Naive B cell (primary cell): ENCODE measurements around the gene CCL18. TPM values are rescaled to one million over a fixed set of nuclear protein-coding genes. Genes with fewer than 3 reads are reported as not detected.
"Not testable (repeated sequence)": the region's sequence is repeated elsewhere in the genome, so short reads cannot be mapped to it uniquely, and the experiment has no call there.

ENCODE experiments used
- ATAC-seq, 2 donors: fragments of 150-1000 bp; cut with Tn5 transposase; 2 replicates each; pipeline ENCODE4 v1.10.0; 2021; ENCODE audit warnings: low read depth in 2 of 2, mild to moderate bottlenecking in 2 of 2, moderate library complexity in 2 of 2
- DNase-seq: peaks from one replicate; pipeline ENCODE4 v3.0.0; 2022
- H3K27ac Mint-ChIP-seq, 6 donors: one replicate each; pipeline ENCODE4 v1.8.0; 2020 to 2022; ENCODE audit warnings: mild to moderate bottlenecking in 6 of 6, mixed read lengths in 6 of 6, moderate library complexity in 5 of 6, inconsistent platforms in 2 of 6
- H3K27me3 Mint-ChIP-seq, 3 donors: one replicate each; pipeline ENCODE4 v1.8.0; 2021 to 2022; ENCODE audit warnings: mixed read lengths in 3 of 3, mild to moderate bottlenecking in 1 of 3
- H3K36me3 Mint-ChIP-seq, 2 donors: one replicate each; pipeline ENCODE4 v1.8.0; 2020 to 2022; ENCODE audit warnings: mixed read lengths in 2 of 2, inconsistent platforms in 1 of 2, mild to moderate bottlenecking in 1 of 2
- H3K4me1 Mint-ChIP-seq, 3 donors: one replicate each; pipeline ENCODE4 v1.8.0; 2020 to 2022; ENCODE audit warnings: mixed read lengths in 3 of 3, inconsistent platforms in 1 of 3, mild to moderate bottlenecking in 1 of 3, moderate library complexity in 1 of 3
- H3K4me3 Mint-ChIP-seq, 8 donors: one replicate each; pipeline ENCODE4 v1.8.0; 2020 to 2022; ENCODE audit warnings: mild to moderate bottlenecking in 8 of 8, mixed read lengths in 8 of 8, moderate library complexity in 8 of 8, inconsistent platforms in 2 of 8
- H3K9me3 Mint-ChIP-seq, 7 donors: one replicate each; pipeline ENCODE4 v1.8.0; 2020 to 2022; ENCODE audit warnings: mixed read lengths in 7 of 7, mild to moderate bottlenecking in 5 of 7, inconsistent platforms in 2 of 7, moderate library complexity in 1 of 7
- polyA plus RNA-seq, 6 donors: library from polyadenylated mRNA; unstranded; fragments of 300-500 nt; fragmentation: Illumina TruSeq; gene quantifications; one replicate each; pipeline ENCODE4 v1.2.3, GENCODE V29; 2021; ENCODE audit warnings: low read depth in 6 of 6

CCL18 gene
- polyA plus RNA-seq, 6 donors from 2014 or later = not detected

DNA sequence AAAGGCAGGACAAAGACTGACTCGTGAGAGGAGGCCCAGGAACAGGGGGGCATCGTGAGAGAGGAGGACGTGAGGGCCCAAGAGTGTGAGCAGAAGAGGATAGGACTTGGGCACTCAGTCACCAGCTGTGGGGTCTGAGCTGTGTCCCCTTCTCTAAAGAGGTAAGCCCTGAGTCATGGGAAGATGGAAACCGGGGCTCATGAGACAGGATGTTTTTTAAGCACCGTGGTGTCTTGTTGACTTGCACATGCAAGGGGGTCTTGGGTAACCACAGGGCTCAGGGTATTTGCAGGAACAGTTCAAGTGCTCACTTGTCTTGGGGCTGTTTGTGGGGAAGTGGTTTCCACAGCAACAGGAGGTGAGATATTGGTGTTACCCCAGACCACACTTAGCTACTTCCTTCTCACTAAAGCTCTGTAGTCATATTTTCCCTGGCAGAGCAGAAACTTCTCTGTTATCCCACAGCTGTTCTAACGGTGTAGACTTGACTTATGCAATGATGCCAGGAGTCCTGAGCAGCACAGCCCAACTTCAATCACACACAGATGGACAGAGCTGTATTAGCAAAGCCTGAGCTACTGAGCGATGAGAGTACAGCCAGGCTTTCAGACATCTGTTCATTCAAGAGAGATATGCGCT is 18.5 kb downstream of the CCL18 start:
- H3K4me3 Mint-ChIP-seq = peak overlapping the region; percentile 69 to 88 (median 86)
- H3K27me3 Mint-ChIP-seq, H3K36me3 Mint-ChIP-seq, H3K9me3 Mint-ChIP-seq: not testable (repeated sequence)
- peaks cover 24 to 40% (median 32%) of the 10 kb centered on the region in 3 donors for H3K4me1 Mint-ChIP-seq
- ATAC-seq = peak; percentile 92 to 95
- peak; percentile 64 for DNase-seq
- peak overlapping the region; percentile 92 to 98 (median 96) for H3K27ac Mint-ChIP-seq

DNA sequence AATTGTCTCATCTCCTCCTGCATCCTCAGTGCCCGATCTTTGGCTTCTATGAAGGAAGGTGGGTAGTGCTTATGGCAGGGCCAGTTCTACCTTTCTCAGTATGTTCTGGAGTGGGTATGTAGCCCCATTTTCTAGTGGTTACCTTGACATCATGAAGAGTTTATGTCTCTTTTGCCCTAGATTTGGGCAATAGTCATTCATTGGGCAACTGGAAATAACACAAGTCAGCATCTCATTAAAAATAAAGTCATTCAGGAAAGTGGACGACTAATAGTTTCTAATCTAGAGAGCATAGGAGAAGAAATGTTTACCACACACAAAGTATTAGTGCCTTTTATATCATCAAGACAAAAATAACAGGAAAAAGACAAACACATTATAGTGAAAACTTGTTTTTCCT is 19.6 kb downstream of the CCL18 start:
- H3K4me1 Mint-ChIP-seq = peaks cover 23 to 45% (median 41%) of the 10 kb centered on the region in 3 donors
- peak overlapping the region in 1 of 8 donors; percentile 57 for H3K4me3 Mint-ChIP-seq
- not testable (repeated sequence) for H3K9me3 Mint-ChIP-seq, DNase-seq, H3K36me3 Mint-ChIP-seq, H3K27me3 Mint-ChIP-seq, ATAC-seq
- H3K27ac Mint-ChIP-seq = peak overlapping the region in 1 of 6 donors; percentile 80

DNA sequence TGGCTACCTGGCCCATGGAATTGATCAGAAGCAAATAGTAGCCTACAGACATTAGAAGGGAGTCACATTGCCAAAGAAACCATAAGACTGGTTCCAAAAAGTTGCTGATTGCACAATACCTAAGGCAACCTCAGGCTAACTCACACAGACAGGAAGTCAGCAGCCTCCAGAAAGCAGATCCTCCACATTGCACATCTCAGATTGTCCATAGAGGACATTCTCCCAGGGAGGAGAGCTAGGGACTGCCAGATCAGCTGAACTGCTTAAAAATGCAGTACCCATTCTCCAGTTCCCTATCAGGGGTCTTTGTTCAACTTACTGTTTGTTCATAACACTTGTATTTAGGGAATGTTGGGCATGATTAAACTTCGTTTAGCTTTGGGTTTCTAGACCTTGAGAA is 21.7 kb downstream of the CCL18 start:
- peak overlapping the region in 2 of 6 donors; percentile 10 to 54 for H3K27ac Mint-ChIP-seq
- peaks cover 0 to 11% of the 10 kb centered on the region in 2 donors for H3K36me3 Mint-ChIP-seq
- no peak for ATAC-seq
- H3K9me3 Mint-ChIP-seq = no peaks in the 10 kb centered on the region
- peaks cover 42 to 66% (median 62%) of the 10 kb centered on the region in 3 donors for H3K4me1 Mint-ChIP-seq
- H3K27me3 Mint-ChIP-seq = no peaks in the 10 kb centered on the region
- no peak for DNase-seq
- peak overlapping the region in 1 of 8 donors; percentile 5 for H3K4me3 Mint-ChIP-seq

DNA sequence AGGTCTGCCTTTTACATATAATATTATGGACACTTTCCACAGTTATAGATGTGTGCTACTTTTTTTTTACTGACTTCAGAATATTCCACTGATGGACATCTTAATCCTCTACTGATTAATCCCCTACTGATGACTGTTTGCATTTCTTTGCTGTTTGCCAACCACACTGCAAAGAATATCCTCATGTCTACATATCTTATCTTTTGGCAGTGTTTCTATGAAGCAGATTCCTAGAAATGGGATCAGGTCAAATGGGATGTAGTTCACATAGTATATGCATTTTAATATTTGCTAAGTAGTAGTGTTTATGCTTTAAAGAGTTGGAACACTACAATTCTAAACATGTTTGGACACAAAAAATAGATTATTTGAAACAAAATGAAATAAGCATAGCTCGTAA is 22.7 kb downstream of the CCL18 start:
- ATAC-seq (no peak), DNase-seq (no peak)
- H3K4me3 Mint-ChIP-seq = no peak overlapping the region
- no peak overlapping the region for H3K27ac Mint-ChIP-seq
- peaks cover 0 to 11% of the 10 kb centered on the region in 2 donors for H3K36me3 Mint-ChIP-seq
- peaks cover 44 to 70% (median 60%) of the 10 kb centered on the region in 3 donors for H3K4me1 Mint-ChIP-seq
- H3K27me3 Mint-ChIP-seq = no peaks in the 10 kb centered on the region
- H3K9me3 Mint-ChIP-seq = no peaks in the 10 kb centered on the region

DNA sequence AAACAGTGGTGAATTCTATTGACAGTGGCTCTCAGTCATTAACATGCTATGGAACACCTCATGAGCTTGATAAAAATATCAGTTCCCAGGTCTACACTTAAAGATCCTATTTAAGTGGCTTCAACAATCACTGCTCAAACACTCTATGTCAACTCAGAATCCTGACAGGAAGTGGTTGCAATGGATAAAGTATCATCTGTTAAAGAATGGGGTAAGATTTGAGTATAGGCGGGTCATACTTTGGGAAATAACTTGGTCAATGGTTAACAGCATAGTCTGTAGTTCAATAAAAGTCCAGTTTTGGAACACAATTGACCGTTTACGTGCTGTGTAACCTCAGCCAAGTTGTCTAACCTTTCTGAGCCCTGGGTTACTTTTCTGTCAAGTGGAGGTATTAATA is 23.4 kb downstream of the CCL18 start:
- Mint-ChIP-seq H3K36me3 (peaks cover 0 to 11% of the 10 kb centered on the region in 2 donors), H3K27ac (peak overlapping the region in 1 of 6 donors; percentile 54), H3K4me3 (peak overlapping the region in 1 of 8 donors; percentile 46), H3K4me1 (peaks cover 43 to 70% (median 60%) of the 10 kb centered on the region in 3 donors)
- ATAC-seq, DNase-seq, H3K27me3 Mint-ChIP-seq, H3K9me3 Mint-ChIP-seq: not testable (repeated sequence)

DNA sequence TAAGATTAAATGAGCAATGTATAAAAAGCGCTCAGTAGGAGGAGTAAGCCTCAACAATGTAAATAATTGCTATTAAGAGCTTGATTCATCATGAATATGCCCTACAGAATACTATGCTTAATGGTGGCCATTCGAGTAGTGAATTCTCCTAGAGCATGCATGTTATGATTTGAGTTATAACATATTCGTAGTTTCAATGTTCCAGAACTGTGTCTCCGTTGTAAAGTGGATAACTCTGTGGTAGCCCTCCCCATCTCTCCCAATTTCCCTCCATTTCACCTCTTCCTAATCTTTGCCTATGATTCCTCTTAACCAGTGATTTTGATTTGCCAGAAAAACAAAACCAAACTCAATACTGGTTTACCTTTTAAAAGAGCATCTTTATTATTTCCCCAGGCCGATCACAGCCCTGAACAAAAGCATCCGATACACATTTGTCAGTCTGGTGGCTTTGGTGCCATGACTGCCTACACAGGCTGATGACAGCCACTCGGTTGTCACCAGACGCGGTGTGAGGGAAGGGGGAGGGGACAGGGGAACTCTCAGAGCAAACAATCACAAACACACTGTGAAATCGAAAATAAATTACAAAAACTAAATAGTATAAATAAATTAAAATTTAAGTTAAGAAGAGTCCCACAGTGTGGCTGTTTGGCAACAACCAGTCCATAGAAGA is 24.0 kb downstream of the CCL18 start:
- Mint-ChIP-seq H3K36me3 (peaks cover 0 to 11% of the 10 kb centered on the region in 2 donors), H3K27ac (peak overlapping the region in 4 of 6 donors; percentile 2 to 66 (median 22)), H3K4me3 (peak overlapping the region in 7 of 8 donors; percentile 22 to 92 (median 87)), H3K4me1 (peaks cover 43 to 69% (median 59%) of the 10 kb centered on the region in 3 donors)
- ATAC-seq, H3K9me3 Mint-ChIP-seq, DNase-seq, H3K27me3 Mint-ChIP-seq: not testable (repeated sequence)

DNA sequence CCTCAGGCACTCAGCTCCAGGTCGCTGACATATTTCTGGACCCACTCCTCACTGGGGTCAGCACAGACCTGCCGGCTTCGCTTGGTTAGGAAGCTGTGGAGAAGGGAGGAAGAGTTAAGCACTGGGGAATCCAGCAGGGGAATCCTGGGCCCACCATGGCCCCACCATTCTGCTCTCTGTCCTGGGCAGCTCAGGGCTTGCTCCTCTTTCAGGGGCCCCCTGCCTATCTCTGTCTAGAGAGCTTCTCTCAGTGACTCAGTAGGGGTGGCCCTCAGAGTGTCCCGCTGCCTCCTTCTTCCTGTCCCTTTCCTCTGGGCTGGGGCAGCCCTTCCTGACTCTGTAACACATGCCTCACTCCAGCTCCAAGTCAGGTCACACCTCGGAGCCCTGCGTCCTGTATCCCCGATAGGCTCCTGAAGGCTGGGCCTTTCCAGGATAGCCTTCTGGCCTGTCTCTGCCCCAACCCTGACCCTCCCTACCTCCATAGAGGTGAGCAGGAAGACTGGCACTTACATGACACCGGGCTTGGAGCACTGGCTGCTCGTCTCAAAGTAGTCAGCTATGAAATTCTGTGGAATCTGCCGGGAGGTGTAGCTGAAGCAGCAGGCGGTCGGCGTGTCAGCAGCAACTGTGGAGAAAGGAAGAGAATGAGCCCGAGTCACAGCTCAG is 24.7 kb downstream of the CCL18 start:
- Mint-ChIP-seq H3K4me3 (peak overlapping the region; percentile 80 to 92 (median 87)), H3K9me3 (no peaks in the 10 kb centered on the region), H3K36me3 (peaks cover 0 to 11% of the 10 kb centered on the region in 2 donors), H3K27ac (peak overlapping the region; percentile 34 to 97 (median 96)), H3K27me3 (no peaks in the 10 kb centered on the region), H3K4me1 (peaks cover 50 to 68% (median 59%) of the 10 kb centered on the region in 3 donors)
- no peak for DNase-seq
- ATAC-seq = no peak

DNA sequence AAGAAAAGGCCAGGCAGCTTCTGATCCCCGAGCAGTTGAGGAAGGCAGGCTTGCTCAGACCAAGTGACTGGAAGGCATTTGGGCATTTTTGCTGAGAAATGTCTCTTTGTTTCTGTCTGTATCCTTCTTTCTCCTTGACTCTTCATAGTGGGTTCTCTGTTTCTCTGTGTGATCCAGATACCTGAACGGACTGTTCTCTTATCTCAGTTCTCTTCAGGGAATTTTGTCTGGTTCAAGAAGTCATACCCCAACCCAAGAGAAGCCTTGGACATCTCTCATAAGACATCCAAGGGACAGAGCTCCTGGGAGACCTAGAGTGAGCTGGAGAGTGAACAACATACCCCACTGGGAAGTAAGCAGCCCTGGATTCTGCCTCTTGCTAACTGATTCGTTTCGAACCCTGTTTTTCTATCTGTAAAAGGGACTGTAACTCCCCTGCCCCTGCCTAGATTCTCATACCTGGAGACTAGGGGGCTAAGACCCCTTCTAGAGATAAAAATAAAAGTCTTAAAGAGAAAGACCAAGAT is 25.3 kb downstream of the CCL18 start:
- H3K4me3 Mint-ChIP-seq = peak overlapping the region; percentile 80 to 92 (median 87)

DNA sequence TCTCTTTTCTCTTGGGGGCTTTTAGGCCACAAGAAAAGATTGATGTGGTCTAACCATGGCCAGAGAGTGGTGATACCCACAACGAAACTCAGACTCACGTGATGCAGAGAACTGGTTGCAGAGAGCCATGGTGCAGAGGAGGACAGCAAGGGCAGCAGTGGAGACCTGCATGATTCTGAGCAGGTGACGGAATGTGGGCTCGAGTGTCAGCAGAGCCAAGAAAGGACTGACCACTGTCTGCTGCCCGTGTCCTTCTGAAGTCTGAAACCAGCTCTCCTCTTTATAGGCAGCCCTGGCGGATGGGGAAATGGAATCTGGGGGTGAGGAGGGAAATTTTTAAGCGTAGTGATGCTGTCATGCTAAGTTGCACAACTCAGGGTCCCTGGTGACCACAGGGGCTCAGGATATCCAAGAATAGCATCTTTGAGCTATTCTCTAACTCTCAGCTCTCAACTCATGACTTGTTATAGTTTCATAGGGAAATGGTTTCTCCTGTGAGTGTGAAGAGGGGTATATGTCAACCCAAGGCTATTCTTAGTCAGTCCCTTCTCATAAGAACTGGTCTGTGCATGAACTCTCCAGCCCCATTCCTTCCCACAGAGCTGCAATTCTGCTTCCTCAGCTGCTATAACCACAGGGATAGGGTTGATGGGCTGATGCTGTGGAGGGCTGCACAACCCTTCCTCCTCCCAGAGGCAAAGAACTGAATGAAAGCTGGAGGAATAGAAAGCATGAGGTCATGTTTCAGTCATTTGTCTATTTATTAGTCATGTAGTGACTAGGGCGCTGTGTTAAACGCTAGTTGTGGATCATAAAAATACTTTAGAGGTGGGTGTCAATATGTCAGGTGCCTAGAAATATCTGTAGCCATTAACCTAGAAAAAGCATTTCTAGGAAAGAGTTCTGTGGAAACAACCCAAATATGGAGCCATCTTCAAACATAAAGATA is 26.1 kb downstream of the CCL18 start, which contains the start of gene CCL3:
Gene CCL3, minus strand, starts transcription at position 256 of the 949 bp plus-strand sequence. Its CDS starts 85 bp downstream, at position 171.
- peak; percentile 90 for ATAC-seq
- Mint-ChIP-seq H3K36me3 (peaks cover 0 to 11% of the 10 kb centered on the region in 2 donors), H3K27ac (peak within 1 kb of the TSS; percentile 81 to 98 (median 97)), H3K4me3 (peak within 1 kb of the TSS; percentile 80 to 92 (median 87)), H3K4me1 (peaks cover 62 to 79% (median 72%) of the 10 kb centered on the region in 3 donors), H3K9me3 (no peaks in the 10 kb centered on the region), H3K27me3 (no peaks in the 10 kb centered on the region)
- peak; percentile 77 for DNase-seq

More for the DNA sequence above, 25.3 kb downstream of the CCL18 start:
- Mint-ChIP-seq H3K27me3 (no peaks in the 10 kb centered on the region), H3K9me3 (no peaks in the 10 kb centered on the region), H3K27ac (peak overlapping the region; percentile 81 to 98 (median 97)), H3K36me3 (peaks cover 0 to 11% of the 10 kb centered on the region in 2 donors), H3K4me1 (peaks cover 55 to 72% (median 64%) of the 10 kb centered on the region in 3 donors)
- ATAC-seq (no peak), DNase-seq (no peak)

DNA sequence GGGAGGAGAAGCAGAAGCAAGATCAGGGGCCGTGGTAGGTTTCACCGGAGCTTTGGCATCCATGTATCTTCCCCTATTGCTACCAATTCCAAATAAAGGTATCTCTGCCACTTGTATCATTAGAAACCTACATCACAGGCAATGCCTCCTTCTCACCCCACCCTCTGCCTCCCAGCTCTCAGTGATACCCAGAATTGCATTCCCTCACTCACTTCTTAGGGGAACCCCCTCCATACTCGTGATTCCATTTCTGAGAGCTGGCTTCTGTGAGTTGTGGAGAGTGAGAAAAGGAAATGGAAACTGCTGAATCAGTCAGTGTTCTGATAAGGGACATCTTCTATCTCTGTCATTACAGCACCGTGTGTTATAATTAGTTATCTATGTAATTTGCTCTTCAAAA is 28.2 kb downstream of the CCL18 start:
- DNase-seq (peak; percentile 26), ATAC-seq (peak in 1 of 2 donors; percentile 33)
- H3K36me3 Mint-ChIP-seq = peaks cover 0 to 11% of the 10 kb centered on the region in 2 donors
- H3K4me1 Mint-ChIP-seq = peaks cover 74 to 88% (median 86%) of the 10 kb centered on the region in 3 donors
- H3K9me3 Mint-ChIP-seq = no peaks in the 10 kb centered on the region
- peak overlapping the region in 7 of 8 donors; percentile 11 to 77 (median 45) for H3K4me3 Mint-ChIP-seq
- H3K27me3 Mint-ChIP-seq = no peaks in the 10 kb centered on the region
- H3K27ac Mint-ChIP-seq = peak overlapping the region in 4 of 6 donors; percentile 36 to 97 (median 66)

DNA sequence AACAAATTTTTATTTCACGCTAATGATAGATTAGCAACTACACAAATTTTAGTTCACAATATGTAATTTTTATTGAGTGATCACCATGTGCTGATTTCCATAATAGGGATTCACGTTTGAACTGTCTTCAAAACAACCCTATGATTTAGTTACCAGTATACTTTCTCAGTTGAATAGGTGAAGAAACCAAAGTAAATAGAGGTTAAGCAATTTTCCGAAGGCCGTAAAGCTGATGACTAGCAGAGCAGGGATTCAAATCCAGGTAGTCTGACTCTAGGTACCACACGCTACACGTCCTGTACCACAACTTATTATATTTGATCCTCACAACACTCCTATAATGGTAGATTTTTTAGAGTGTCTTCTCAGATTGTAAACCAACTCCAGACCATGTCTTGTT is 28.6 kb downstream of the CCL18 start:
- H3K9me3 Mint-ChIP-seq, DNase-seq, H3K27me3 Mint-ChIP-seq, ATAC-seq: not testable (repeated sequence)
- peak overlapping the region in 5 of 8 donors; percentile 12 to 77 (median 45) for H3K4me3 Mint-ChIP-seq
- H3K36me3 Mint-ChIP-seq = peaks cover 0 to 11% of the 10 kb centered on the region in 2 donors
- H3K4me1 Mint-ChIP-seq = peaks cover 75 to 90% (median 86%) of the 10 kb centered on the region in 3 donors
- peak overlapping the region in 2 of 6 donors; percentile 87 to 97 for H3K27ac Mint-ChIP-seq

DNA sequence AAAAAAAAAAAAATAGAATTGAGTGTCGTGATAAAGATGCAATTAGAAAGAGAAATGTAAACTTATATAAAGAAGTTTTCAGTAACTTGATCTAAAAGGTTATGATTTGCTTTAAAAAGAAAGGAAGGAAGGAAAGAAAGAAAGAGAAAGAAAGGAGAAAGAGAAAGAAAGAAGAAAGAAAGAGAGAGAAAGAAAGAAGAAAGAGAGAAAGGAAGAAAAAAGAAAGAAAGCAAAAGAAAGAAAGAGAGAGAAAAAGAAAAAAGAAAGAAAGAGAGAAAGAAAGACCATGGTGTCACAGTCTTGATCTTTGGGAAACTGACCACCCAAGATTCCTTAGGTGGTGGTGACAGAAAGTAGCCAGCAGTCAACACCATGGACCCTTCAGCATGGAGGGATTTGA is 30.2 kb downstream of the CCL18 start:
- H3K27ac Mint-ChIP-seq = peak overlapping the region in 2 of 6 donors; percentile 22 to 91
- ATAC-seq (no peak), DNase-seq (no peak)
- H3K9me3 Mint-ChIP-seq = no peaks in the 10 kb centered on the region
- H3K4me3 Mint-ChIP-seq = peak overlapping the region in 6 of 8 donors; percentile 10 to 75 (median 45)
- peaks cover 77 to 90% (median 87%) of the 10 kb centered on the region in 3 donors for H3K4me1 Mint-ChIP-seq
- H3K36me3 Mint-ChIP-seq = peaks cover 0 to under 1% of the 10 kb centered on the region in 2 donors
- no peaks in the 10 kb centered on the region for H3K27me3 Mint-ChIP-seq
